Mammary epithelial cell (primary cell): Measurements from ENCODE around the gene DGKI.

ENCODE experiments used
- CTCF ChIP-seq, 2 donors: IDR thresholded peaks in 1 of 2; conservative IDR thresholded peaks in 1 of 2; 2 replicates each; pipeline ENCODE4 v1.5.1; 2011 to 2012; ENCODE audit warnings: inconsistent platforms in 2 of 2, low read length in 2 of 2, mild to moderate bottlenecking in 2 of 2, control low read depth in 1 of 2, low read depth in 1 of 2; ENCODE audit not compliant: insufficient read depth in 1 of 2; ENCODE audit errors: extremely low read depth in 1 of 2
- EZH2 ChIP-seq: IDR thresholded peaks from 2 replicates; pipeline ENCODE4 v1.6.1; 2012; ENCODE audit warnings: low read length, inconsistent platforms, borderline replicate concordance

GRCh38 chr7:137547485-137547884, 299.3 kb downstream of the DGKI start:
- no peak for TF ChIP-seq CTCF (conservative IDR thresholded peaks at IDR 0.05 in 1 of 2, IDR thresholded peaks at IDR 0.05 in 1 of 2; ENCODE audit: extremely low read depth in 1 of 2, insufficient read depth in 1 of 2, low read depth in 1 of 2, low read length in 2 of 2)
- TF ChIP-seq EZH2: no peak
